Fibroblast of skin of right quadriceps (primary cell): ENCODE data around the gene WDR33.
"Not testable (repeated sequence)": the region's sequence is repeated elsewhere in the genome, so short reads cannot be mapped to it uniquely, and the experiment has no call there.

ENCODE experiments used
- DNase-seq: peaks from one replicate; pipeline ENCODE4 v3.0.0-alpha.2; 2013

The WDR33 gene

GRCh38 chr2:127807678-127808353 lies 3.2 kb downstream of the WDR33 start:
- no peak for DNase-seq

GRCh38 chr2:127806860-127807259 lies 4.1 kb downstream of the WDR33 start:
- not testable (repeated sequence) for DNase-seq

DNA sequence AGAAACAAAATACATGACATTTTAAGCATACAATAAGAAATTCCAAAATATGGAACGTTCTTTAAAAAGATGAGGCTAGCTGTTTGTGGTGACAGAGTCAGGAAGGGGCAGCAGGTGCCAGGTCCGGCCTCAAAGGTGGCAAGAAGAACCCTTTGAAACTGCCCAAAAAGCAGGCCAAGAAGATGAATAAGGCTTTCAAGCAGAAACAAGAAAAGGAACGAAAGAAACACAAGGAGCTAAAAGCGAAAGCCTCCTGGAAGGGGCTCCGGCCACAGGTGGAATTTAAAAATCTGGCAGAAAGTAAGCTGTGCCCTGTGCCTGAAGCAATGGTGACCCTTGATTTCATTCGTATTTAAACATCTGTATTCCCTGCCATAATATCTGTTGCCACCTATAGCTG lies 5.5 kb downstream of the WDR33 start:
- no peak for DNase-seq

DNA sequence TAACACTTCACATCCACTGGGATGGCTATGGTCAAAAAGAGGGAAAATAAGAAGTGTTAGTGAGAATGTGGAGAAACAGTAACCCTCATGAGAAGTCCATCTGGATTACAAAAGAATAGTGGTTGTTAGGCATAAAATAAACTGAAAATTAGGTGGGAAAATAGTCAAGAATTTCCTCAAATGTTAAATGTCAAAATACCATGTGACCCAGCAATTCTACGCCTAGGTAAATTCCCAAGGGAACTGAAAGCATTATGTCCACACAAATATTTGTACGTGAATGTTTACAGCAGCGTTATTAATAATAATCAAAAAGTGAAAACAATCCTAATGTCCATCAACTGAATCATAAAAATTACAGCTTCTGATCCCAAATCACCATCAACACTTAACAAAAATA lies 11.0 kb downstream of the WDR33 start:
- DNase-seq = no peak

- DNase-seq = no peak
Measured at GRCh38 chr2:127796389-127796788, 14.6 kb downstream of the WDR33 start.

DNA sequence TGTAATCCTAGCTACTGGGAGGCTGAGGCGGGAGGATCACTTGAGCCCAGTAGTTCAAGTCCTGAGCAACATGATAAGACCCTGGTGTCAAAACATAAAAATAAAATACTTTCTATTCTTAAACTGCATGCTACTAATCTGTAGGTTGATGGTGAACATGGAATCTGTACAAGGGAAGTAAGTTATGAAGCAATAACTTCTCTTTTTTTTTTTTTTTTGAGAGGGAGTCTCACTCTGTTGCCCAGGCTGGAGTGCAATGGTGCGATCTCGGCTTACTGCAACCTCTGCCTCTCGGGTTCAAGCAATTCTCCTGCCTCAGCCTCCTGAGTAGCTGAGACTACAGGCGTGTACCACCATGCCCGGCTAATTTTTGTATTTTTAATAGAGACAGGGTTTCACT lies 16.1 kb downstream of the WDR33 start:
- DNase-seq = not testable (repeated sequence)

DNA sequence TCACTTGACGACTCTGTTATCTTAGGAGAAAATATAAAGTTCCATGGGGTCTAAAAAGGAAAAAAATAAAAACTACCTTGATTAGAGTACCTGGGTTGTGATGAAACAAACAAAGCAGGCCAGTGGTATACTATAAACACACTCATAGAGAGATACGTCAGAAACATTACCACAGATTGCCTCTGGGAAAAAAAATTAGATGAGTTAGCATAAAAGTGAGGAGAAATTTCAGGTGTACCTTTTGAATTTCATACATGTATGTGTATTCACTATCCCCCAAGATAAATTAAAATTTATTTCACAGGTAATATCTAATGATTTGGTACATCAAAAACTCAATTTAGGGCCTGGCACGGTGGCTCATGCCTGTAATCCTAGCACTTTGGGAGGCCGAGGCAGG lies 18.2 kb downstream of the WDR33 start:
- DNase-seq = no peak

- no peak for DNase-seq
Measured at GRCh38 chr2:127790694-127791529, 20.1 kb downstream of the WDR33 start.

DNA sequence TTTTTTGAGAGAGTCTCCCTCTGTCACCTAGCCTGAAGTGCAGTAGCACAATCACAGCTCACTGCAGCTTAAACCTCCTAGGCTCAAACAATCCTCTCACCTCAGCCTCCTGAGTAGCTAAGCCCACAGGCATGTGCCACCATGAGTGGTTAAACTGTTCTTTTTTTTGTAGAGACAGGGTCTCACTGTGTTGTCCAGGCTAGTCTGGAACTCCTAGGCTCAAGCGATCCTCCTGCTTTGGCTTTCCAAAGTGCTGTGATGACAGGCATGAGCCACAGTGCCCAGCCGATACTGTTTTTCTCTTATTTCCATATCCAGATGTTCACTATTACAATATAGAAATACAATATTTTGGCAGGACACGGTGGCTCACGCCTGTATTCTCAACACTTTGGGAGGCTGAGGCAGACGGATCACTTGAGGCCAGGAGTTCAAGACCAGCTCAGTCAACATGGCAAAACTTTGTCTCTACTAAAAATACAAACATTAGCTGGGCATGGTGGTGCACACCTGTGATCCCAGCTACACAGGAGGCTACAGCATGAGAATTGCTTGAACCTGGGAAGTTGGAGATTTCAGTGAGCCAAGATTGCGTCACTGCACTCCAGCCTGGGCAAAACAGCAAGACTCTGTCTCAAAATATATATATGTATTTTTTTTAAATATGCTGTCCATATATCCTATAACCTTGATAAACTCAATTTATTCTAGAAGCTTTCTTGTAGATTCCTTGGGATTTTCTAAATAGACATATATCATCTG lies 24.7 kb downstream of the WDR33 start:
- no peak for DNase-seq

- no peak for DNase-seq
Measured at GRCh38 chr2:127784965-127785518, 25.9 kb downstream of the WDR33 start.

GRCh38 chr2:127783101-127783500 lies 27.9 kb downstream of the WDR33 start:
- DNase-seq = no peak

- DNase-seq = no peak
Measured at GRCh38 chr2:127778850-127779249, 32.1 kb downstream of the WDR33 start.

- no peak for DNase-seq
Measured at GRCh38 chr2:127778447-127778846, 32.5 kb downstream of the WDR33 start.

- DNase-seq = no peak
Measured at GRCh38 chr2:127776122-127776780, 34.7 kb downstream of the WDR33 start.

GRCh38 chr2:127771756-127772155 lies 39.2 kb downstream of the WDR33 start:
- peak; percentile 44 for DNase-seq

- DNase-seq = peak; percentile 77
Measured at GRCh38 chr2:127770973-127771735, 39.8 kb downstream of the WDR33 start.

DNA sequence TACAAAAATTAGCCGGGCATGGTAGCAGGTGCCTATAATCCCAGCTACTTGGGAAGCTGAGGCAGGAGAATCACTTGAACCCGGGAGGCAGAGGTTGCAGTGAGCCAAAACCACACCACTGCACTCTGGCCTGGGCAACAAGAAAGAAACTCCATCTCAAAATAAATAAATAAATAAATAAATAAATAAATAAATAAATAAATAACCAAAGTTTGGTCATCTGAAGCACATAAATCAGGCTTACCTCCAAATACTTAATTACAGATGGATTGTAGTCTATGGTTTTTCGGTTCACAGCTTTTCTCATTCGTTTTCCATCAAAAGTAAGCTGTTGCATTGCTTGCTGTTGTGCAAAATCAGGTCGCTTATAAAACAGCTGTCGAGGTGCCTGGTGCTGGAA lies 40.4 kb downstream of the WDR33 start:
- not testable (repeated sequence) for DNase-seq

- no peak for DNase-seq
Measured at GRCh38 chr2:127769587-127769986, 41.4 kb downstream of the WDR33 start.

GRCh38 chr2:127768775-127769479 lies 42.0 kb downstream of the WDR33 start:
- DNase-seq = no peak

DNA sequence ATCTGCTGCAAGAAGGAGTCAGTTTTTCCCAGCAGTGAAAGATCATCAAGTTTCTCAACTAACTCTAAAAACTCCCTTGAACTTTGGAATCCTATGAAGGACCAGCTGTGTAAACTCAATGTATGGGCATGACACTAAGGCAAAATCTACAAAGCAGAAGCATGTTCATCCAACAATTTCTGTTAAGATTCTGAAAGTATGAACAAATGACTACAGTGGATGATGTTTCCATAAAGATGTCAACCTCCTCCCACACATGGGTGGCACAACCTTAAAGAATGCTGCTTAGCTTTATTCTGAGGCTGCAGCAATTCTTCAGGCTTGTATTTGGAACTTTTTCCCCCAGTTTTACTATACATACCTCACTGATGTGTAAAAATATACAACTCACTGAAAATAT lies 47.2 kb downstream of the WDR33 start:
- peak; percentile 81 for DNase-seq

- DNase-seq = peak; percentile 67
Measured at GRCh38 chr2:127762846-127763245, 48.1 kb downstream of the WDR33 start.
